CD4-positive, alpha-beta T cell treated with Interleukin-12 subunit alpha and Interleukin-12 subunit beta, for 1 hour (primary cell): ENCODE measurements around the gene GSDMA.
"Not testable (repeated sequence)": the region's sequence is repeated elsewhere in the genome, so short reads cannot be mapped to it uniquely, and the experiment has no call there.

Source experiments
- DNase-seq: peaks from one replicate; pipeline ENCODE4 v3.0.0-alpha.2; 2020

The GSDMA gene

GRCh38 chr17:39999067-39999466, 36.3 kb downstream of the GSDMA start:
- DNase-seq: no peak

- no peak for DNase-seq
Observed at GRCh38 chr17:40000161-40000560, 37.4 kb downstream of the GSDMA start.

DNA sequence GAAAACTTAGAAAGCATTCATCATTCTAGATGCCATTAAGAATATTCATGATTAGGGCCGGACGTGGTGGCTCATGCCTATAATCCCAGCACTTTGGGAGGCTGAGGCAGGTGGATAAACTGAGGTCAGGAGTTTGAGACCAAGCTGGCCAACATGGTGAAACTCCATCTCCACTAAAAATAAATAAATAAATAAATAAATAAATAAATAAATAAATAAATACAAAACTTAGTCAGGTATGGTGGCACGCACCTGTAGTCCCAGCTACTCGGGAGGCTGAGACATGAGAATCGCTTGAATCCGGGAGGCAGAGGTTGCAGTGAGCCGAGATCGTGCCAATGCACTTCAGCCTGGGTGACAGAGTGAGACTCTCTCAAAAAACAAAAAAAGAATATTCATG, 38.5 kb downstream of the GSDMA start:
- not testable (repeated sequence) for DNase-seq

DNA sequence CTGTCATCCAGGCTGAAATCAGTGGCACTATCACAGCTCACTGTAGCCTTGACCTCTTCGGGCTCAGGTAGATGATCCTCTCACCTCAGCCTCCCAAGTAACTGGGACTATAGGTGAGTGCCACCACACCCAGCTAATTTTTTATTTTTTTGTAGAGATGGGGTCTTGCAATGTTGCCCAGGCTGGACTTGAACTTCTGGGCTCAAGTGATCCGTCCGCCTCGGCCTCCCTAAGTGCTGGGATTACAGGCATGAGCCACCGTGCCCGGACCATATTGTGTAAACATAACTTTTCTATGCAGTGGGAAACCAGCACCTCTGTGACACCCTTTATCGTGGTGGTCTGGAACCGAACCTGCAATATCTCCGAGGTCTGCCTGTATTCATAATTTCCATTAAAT, 41.3 kb downstream of the GSDMA start:
- no peak for DNase-seq

DNA sequence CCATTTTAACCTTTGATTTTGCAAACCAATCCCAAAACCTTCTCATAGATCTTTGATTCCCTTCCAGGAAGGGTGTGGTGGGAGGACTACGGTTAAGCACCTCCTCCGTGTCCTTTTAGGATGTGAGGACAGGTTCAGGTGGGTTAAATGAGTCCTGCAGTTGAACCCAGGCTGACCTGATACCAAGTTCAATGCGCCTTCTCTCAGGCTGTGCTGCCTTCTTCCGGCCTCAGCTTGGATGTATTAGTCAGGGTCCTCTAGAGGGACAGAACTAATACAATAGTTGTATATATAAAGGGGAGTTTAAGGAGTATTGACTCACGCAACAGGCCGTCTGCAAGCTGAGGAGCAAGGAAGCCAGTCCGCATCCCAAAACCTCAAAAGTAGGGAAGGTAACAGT, 41.9 kb downstream of the GSDMA start:
- DNase-seq: no peak

- no peak for DNase-seq
Observed at GRCh38 chr17:40005520-40005919, 42.7 kb downstream of the GSDMA start.

- not testable (repeated sequence) for DNase-seq
Observed at GRCh38 chr17:40010946-40011500, 48.2 kb downstream of the GSDMA start.

GRCh38 chr17:40012017-40012647, 49.3 kb downstream of the GSDMA start:
- DNase-seq: not testable (repeated sequence)

GRCh38 chr17:40014375-40014980, 51.7 kb downstream of the GSDMA start:
- no peak for DNase-seq

DNA sequence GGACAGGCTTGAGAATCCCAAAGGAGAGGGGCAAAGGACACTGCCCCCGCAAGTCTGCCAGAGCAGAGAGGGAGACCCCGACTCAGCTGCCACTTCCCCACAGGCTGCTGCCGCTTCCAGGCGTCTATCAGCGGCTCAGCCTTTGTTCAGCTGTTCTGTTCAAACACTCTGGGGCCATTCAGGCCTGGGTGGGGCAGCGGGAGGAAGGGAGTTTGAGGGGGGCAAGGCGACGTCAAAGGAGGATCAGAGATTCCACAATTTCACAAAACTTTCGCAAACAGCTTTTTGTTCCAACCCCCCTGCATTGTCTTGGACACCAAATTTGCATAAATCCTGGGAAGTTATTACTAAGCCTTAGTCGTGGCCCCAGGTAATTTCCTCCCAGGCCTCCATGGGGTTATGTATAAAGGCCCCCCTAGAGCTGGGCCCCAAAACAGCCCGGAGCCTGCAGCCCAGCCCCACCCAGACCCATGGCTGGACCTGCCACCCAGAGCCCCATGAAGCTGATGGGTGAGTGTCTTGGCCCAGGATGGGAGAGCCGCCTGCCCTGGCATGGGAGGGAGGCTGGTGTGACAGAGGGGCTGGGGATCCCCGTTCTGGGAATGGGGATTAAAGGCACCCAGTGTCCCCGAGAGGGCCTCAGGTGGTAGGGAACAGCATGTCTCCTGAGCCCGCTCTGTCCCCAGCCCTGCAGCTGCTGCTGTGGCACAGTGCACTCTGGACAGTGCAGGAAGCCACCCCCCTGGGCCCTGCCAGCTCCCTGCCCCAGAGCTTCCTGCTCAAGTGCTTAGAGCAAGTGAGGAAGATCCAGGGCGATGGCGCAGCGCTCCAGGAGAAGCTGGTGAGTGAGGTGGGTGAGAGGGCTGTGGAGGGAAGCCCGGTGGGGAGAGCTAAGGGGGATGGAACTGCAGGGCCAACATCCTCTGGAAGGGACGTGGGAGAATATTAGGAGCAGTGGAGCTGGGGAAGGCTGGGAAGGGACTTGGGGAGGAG, 52.5 kb downstream of the GSDMA start, which contains the start of gene CSF3:
CSF3 (plus strand) TSS at position 436 of the 993 bp plus-strand sequence; CDS start at position 471, 35 bp downstream.
- no peak for DNase-seq

DNA sequence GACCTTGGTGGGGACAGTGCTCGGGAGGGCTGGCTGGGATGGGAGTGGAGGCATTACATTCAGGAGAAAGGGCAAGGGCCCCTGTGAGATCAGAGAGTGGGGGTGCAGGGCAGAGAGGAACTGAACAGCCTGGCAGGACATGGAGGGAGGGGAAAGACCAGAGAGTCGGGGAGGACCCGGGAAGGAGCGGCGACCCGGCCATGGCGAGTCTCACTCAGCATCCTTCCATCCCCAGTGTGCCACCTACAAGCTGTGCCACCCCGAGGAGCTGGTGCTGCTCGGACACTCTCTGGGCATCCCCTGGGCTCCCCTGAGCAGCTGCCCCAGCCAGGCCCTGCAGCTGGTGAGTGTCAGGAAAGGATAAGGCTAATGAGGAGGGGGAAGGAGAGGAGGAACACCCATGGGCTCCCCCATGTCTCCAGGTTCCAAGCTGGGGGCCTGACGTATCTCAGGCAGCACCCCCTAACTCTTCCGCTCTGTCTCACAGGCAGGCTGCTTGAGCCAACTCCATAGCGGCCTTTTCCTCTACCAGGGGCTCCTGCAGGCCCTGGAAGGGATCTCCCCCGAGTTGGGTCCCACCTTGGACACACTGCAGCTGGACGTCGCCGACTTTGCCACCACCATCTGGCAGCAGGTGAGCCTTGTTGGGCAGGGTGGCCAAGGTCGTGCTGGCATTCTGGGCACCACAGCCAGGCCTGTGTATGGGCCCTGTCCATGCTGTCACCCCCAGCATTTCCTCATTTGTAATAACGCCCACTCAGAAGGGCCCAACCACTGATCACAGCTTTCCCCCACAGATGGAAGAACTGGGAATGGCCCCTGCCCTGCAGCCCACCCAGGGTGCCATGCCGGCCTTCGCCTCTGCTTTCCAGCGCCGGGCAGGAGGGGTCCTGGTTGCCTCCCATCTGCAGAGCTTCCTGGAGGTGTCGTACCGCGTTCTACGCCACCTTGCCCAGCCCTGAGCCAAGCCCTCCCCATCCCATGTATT, 53.5 kb downstream of the GSDMA start:
- no peak for DNase-seq

DNA sequence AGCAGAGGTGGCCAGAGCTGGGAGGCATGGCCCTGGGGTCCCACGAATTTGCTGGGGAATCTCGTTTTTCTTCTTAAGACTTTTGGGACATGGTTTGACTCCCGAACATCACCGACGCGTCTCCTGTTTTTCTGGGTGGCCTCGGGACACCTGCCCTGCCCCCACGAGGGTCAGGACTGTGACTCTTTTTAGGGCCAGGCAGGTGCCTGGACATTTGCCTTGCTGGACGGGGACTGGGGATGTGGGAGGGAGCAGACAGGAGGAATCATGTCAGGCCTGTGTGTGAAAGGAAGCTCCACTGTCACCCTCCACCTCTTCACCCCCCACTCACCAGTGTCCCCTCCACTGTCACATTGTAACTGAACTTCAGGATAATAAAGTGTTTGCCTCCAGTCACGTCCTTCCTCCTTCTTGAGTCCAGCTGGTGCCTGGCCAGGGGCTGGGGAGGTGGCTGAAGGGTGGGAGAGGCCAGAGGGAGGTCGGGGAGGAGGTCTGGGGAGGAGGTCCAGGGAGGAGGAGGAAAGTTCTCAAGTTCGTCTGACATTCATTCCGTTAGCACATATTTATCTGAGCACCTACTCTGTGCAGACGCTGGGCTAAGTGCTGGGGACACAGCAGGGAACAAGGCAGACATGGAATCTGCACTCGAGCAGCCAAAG, 54.7 kb downstream of the GSDMA start:
- DNase-seq: no peak

GRCh38 chr17:40018211-40019121, 55.7 kb downstream of the GSDMA start:
- no peak for DNase-seq

GRCh38 chr17:40019140-40019991, 56.6 kb downstream of the GSDMA start:
- no peak for DNase-seq

GRCh38 chr17:40020146-40020545, 57.3 kb downstream of the GSDMA start:
- no peak for DNase-seq

GRCh38 chr17:40021451-40021971, 58.7 kb downstream of the GSDMA start:
- no peak for DNase-seq

DNA sequence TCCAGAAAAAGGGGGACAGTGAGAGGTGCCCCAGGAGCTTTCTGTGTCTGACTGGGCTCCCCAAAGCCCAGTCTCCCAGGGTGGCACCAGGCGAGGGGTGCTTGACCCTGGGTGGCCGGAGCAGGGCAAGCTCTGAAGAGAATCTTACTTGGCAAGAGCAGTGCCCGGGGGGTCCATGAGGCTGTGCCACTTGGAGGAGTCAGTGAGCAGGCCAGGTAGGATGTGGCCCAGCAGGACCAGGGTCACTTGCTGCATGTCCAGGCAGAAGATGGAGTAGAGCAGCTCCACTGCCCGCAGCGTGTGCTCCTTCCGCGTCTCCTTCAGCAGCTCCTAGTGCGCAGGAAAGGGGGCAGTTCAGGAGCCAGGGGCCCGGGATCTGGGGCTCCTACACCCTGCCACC, 59.7 kb downstream of the GSDMA start:
- DNase-seq: no peak

- no peak for DNase-seq
Observed at GRCh38 chr17:40022961-40023541, 60.2 kb downstream of the GSDMA start.
